CD4-positive, alpha-beta memory T cell (primary cell): ENCODE data around the gene PPP2R2B. TPM values are rescaled to one million over a fixed set of nuclear protein-coding genes. Genes with fewer than 3 reads are reported as not detected.
"Not testable (repeated sequence)": the region's sequence is repeated elsewhere in the genome, so short reads cannot be mapped to it uniquely, and the experiment has no call there.

Source experiments
- CTCF ChIA-PET: fragments of 350-600 bp; sonication (Branson Sonifier 250); formaldehyde crosslinking; loops from one replicate; lab custom pipeline; 2021; ENCODE audit warnings: inconsistent platforms; ENCODE audit not compliant: partially characterized antibody; lab: Charles Lee
- POLR2A ChIA-PET: fragments of 350-600 bp; sonication (Branson Sonifier 250); formaldehyde crosslinking; loops from one replicate; lab custom pipeline; 2021; ENCODE audit not compliant: partially characterized antibody; lab: Charles Lee
- DNase-seq, 5 donors: peaks; one replicate each; pipeline versions ENCODE4 v3.0.0 to v3.0.0-alpha.2; 2020 to 2022; ENCODE audit warnings: mixed read lengths in 1 of 5
- H3K27ac ChIP-seq: one replicate; pipeline ENCODE4 v1.7.0; 2013; ENCODE audit warnings: low read depth, low read length
- H3K27me3 ChIP-seq: 2 replicates; pipeline ENCODE4 v1.7.0; 2013; ENCODE audit warnings: mild to moderate bottlenecking, low read length, moderate library complexity; ENCODE audit not compliant: insufficient read depth
- H3K36me3 ChIP-seq: 2 replicates; pipeline ENCODE4 v1.7.0; 2013; ENCODE audit warnings: mild to moderate bottlenecking, low read length, moderate library complexity; ENCODE audit not compliant: insufficient read depth
- H3K4me1 ChIP-seq: 2 replicates; pipeline ENCODE4 v1.7.0; 2013; ENCODE audit warnings: mild to moderate bottlenecking, low read length, moderate library complexity; ENCODE audit not compliant: insufficient read depth
- H3K4me3 ChIP-seq, 2 donors: one replicate each; pipeline ENCODE4 v1.7.0; 2013; ENCODE audit warnings: low read length in 2 of 2, mild to moderate bottlenecking in 1 of 2
- H3K9me3 ChIP-seq, 2 donors: one replicate each; pipeline ENCODE4 v1.7.0; 2013; ENCODE audit warnings: low read length in 2 of 2, control low read depth in 1 of 2; ENCODE audit not compliant: control insufficient read depth in 1 of 2
- H3K27ac Mint-ChIP-seq, 7 donors: one replicate each; pipeline ENCODE4 v1.8.0; 2020 to 2021; ENCODE audit warnings: mixed read lengths in 7 of 7, mild to moderate bottlenecking in 6 of 7, inconsistent platforms in 3 of 7, moderate library complexity in 3 of 7
- H3K27me3 Mint-ChIP-seq, 2 donors: one replicate each; pipeline ENCODE4 v1.8.0; 2020 to 2021; ENCODE audit warnings: mixed read lengths in 2 of 2
- H3K36me3 Mint-ChIP-seq, 2 donors: one replicate each; pipeline ENCODE4 v1.8.0; 2020 to 2021; ENCODE audit warnings: mixed read lengths in 2 of 2, inconsistent platforms in 1 of 2, mild to moderate bottlenecking in 1 of 2
- H3K4me1 Mint-ChIP-seq, 4 donors: one replicate each; pipeline ENCODE4 v1.8.0; 2020 to 2021; ENCODE audit warnings: mixed read lengths in 4 of 4, mild to moderate bottlenecking in 1 of 4
- H3K4me3 Mint-ChIP-seq, 8 donors: one replicate each; pipeline ENCODE4 v1.8.0; 2020 to 2021; ENCODE audit warnings: mixed read lengths in 8 of 8, mild to moderate bottlenecking in 7 of 8, moderate library complexity in 6 of 8, inconsistent platforms in 3 of 8
- H3K9me3 Mint-ChIP-seq, 8 donors: one replicate each; pipeline ENCODE4 v1.8.0; 2020 to 2021; ENCODE audit warnings: mixed read lengths in 8 of 8, mild to moderate bottlenecking in 5 of 8, inconsistent platforms in 3 of 8, moderate library complexity in 1 of 8
- intact Hi-C: fragments of 100-400 bp; cut with micrococcal nuclease; formaldehyde crosslinking; loops from one replicate; pipeline ENCODE4 v1.15.1; 2023
- polyA plus RNA-seq, 2 donors: library from polyadenylated mRNA; unstranded; fragments of 300-500 nt; fragmentation: Illumina TruSeq; gene quantifications; one replicate each; pipeline ENCODE4 v1.2.3, GENCODE V29; 2021
- total RNA-seq, 2 experiments: library from RNA; stranded (reverse); gene quantifications; one replicate each; pipeline ENCODE4 v1.2.3, GENCODE V29; 2021

The PPP2R2B gene
- total and polyA plus RNA-seq, 4 experiments from 2014 or later, result 3.1 to 13.0 (median 6.7) TPM

GRCh38 chr5:146728746-146729145 is 149.8 kb downstream of the PPP2R2B start:
- H3K4me3 ChIP-seq, H3K4me3 Mint-ChIP-seq, H3K27ac ChIP-seq, intact Hi-C loops, H3K9me3 ChIP-seq, CTCF ChIA-PET, H3K4me1 Mint-ChIP-seq, H3K27me3 Mint-ChIP-seq, H3K4me1 ChIP-seq, DNase-seq, H3K27me3 ChIP-seq, H3K27ac Mint-ChIP-seq, POLR2A ChIA-PET, H3K36me3 ChIP-seq: not testable (repeated sequence)
- Mint-ChIP-seq H3K36me3 (peaks cover 2 to 17% of the 10 kb centered on the region in 2 donors), H3K9me3 (peaks cover 3 to 27% (median 15%) of the 10 kb centered on the region in 8 donors)

- no peak overlapping the region for H3K27ac Mint-ChIP-seq
- intact Hi-C loops, result no loop called here
- no peak overlapping the region for H3K4me3 ChIP-seq
Observed at GRCh38 chr5:146726891-146727290, 151.7 kb downstream of the PPP2R2B start.

GRCh38 chr5:146726020-146726419 is 152.5 kb downstream of the PPP2R2B start:
- Mint-ChIP-seq H3K27ac (no peak overlapping the region), H3K4me3 (no peak overlapping the region), H3K4me1 (peaks cover 0 to 4% (median 1%) of the 10 kb centered on the region in 4 donors), H3K36me3 (peaks cover 2 to 17% of the 10 kb centered on the region in 2 donors), H3K27me3 (no peaks in the 10 kb centered on the region), H3K9me3 (peaks cover 3 to 27% (median 12%) of the 10 kb centered on the region in 8 donors)
- no peaks in the 10 kb centered on the region for H3K9me3 ChIP-seq
- no peaks in the 10 kb centered on the region for H3K36me3 ChIP-seq
- H3K4me1 ChIP-seq, result no peaks in the 10 kb centered on the region
- intact Hi-C loops, result no loop called here
- H3K27ac ChIP-seq, result no peak overlapping the region
- ChIA-PET POLR2A (no interaction called here), CTCF (no interaction called here)
- H3K27me3 ChIP-seq, result no peaks in the 10 kb centered on the region
- no peak for DNase-seq
- no peak overlapping the region for H3K4me3 ChIP-seq

More at GRCh38 chr5:146726891-146727290, 151.7 kb downstream of the PPP2R2B start:
- DNase-seq, result no peak
- H3K9me3 ChIP-seq, result no peaks in the 10 kb centered on the region
- Mint-ChIP-seq H3K4me3 (no peak overlapping the region), H3K4me1 (peaks cover 0 to 4% (median 1%) of the 10 kb centered on the region in 4 donors), H3K9me3 (peaks cover 3 to 27% (median 14%) of the 10 kb centered on the region in 8 donors), H3K27me3 (no peaks in the 10 kb centered on the region), H3K36me3 (peaks cover 2 to 17% of the 10 kb centered on the region in 2 donors)
- H3K27me3 ChIP-seq, result no peaks in the 10 kb centered on the region
- no peaks in the 10 kb centered on the region for H3K4me1 ChIP-seq
- CTCF ChIA-PET, result no interaction called here
- no peaks in the 10 kb centered on the region for H3K36me3 ChIP-seq
- POLR2A ChIA-PET, result no interaction called here
- no peak overlapping the region for H3K27ac ChIP-seq

GRCh38 chr5:146725025-146725424 is 153.5 kb downstream of the PPP2R2B start:
- POLR2A ChIA-PET, result no interaction called here

GRCh38 chr5:146722361-146722779 is 156.2 kb downstream of the PPP2R2B start:
- H3K36me3 ChIP-seq, result no peaks in the 10 kb centered on the region
- H3K27me3 ChIP-seq, result no peaks in the 10 kb centered on the region
- no peak overlapping the region for H3K4me3 ChIP-seq
- Mint-ChIP-seq H3K36me3 (no peaks in the 10 kb centered on the region), H3K4me3 (no peak overlapping the region), H3K9me3 (peaks cover 0 to 3% (median 0%) of the 10 kb centered on the region in 8 donors), H3K4me1 (peaks cover 0 to 4% (median 1%) of the 10 kb centered on the region in 4 donors), H3K27me3 (peaks cover 0 to 2% of the 10 kb centered on the region in 2 donors), H3K27ac (no peak overlapping the region)
- no peaks in the 10 kb centered on the region for H3K9me3 ChIP-seq
- H3K27ac ChIP-seq, result no peak overlapping the region
- intact Hi-C loops, result no loop called here
- POLR2A ChIA-PET, result no interaction called here
- CTCF ChIA-PET, result interaction anchor here (0.8 kb wide), 1 partner anchor 189 kb away, joined by 3 read pairs; no protein-coding TSS in a partner anchor
- no peak for DNase-seq
- H3K4me1 ChIP-seq, result no peaks in the 10 kb centered on the region

More at GRCh38 chr5:146725025-146725424, 153.5 kb downstream of the PPP2R2B start:
- Histone ChIP-seq H3K27ac (no peak overlapping the region), H3K4me3 (no peak overlapping the region), H3K27me3 (no peaks in the 10 kb centered on the region), H3K4me1 (no peaks in the 10 kb centered on the region), H3K9me3 (no peaks in the 10 kb centered on the region), H3K36me3 (no peaks in the 10 kb centered on the region)
- H3K27me3 Mint-ChIP-seq, result no peaks in the 10 kb centered on the region
- peaks cover 0 to 19% (median 10%) of the 10 kb centered on the region in 8 donors for H3K9me3 Mint-ChIP-seq
- H3K27ac Mint-ChIP-seq, result no peak overlapping the region
- H3K4me3 Mint-ChIP-seq, result no peak overlapping the region
- no peak for DNase-seq
- intact Hi-C loops, result no loop called here
- H3K36me3 Mint-ChIP-seq, result peaks cover 2 to 10% of the 10 kb centered on the region in 2 donors
- CTCF ChIA-PET, result no interaction called here
- peaks cover 0 to 4% (median 1%) of the 10 kb centered on the region in 4 donors for H3K4me1 Mint-ChIP-seq

- H3K27ac Mint-ChIP-seq, result no peak overlapping the region
- H3K36me3 ChIP-seq, result no peaks in the 10 kb centered on the region
- no peak overlapping the region for H3K4me3 Mint-ChIP-seq
- H3K27ac ChIP-seq, result no peak overlapping the region
- H3K27me3 ChIP-seq, result no peaks in the 10 kb centered on the region
- H3K27me3 Mint-ChIP-seq, result peaks cover 0 to 2% of the 10 kb centered on the region in 2 donors
- DNase-seq, result no peak
- H3K4me1 Mint-ChIP-seq, result peaks cover 0 to 4% (median 1%) of the 10 kb centered on the region in 4 donors
- H3K9me3 Mint-ChIP-seq, result peaks cover 0 to 2% (median 0%) of the 10 kb centered on the region in 8 donors
- intact Hi-C loops, result no loop called here
- ChIA-PET POLR2A (no interaction called here), CTCF (interaction anchor here (0.8 kb wide), 1 partner anchor 188 kb away, joined by 3 read pairs; no protein-coding TSS in a partner anchor)
- no peaks in the 10 kb centered on the region for H3K9me3 ChIP-seq
- no peak overlapping the region for H3K4me3 ChIP-seq
- H3K4me1 ChIP-seq, result no peaks in the 10 kb centered on the region
- no peaks in the 10 kb centered on the region for H3K36me3 Mint-ChIP-seq
Observed at GRCh38 chr5:146721073-146721815, 157.3 kb downstream of the PPP2R2B start.

GRCh38 chr5:146720107-146720506 is 158.4 kb downstream of the PPP2R2B start:
- DNase-seq, result no peak
- Histone ChIP-seq H3K4me1 (no peaks in the 10 kb centered on the region), H3K4me3 (no peak overlapping the region), H3K27me3 (no peaks in the 10 kb centered on the region), H3K9me3 (no peaks in the 10 kb centered on the region), H3K36me3 (no peaks in the 10 kb centered on the region), H3K27ac (no peak overlapping the region)
- no peak overlapping the region for H3K4me3 Mint-ChIP-seq
- intact Hi-C loops, result no loop called here
- peaks cover 0 to 2% (median 0%) of the 10 kb centered on the region in 8 donors for H3K9me3 Mint-ChIP-seq
- ChIA-PET CTCF (interaction anchor here (1.7 kb wide), 1 partner anchor 178 kb away, joined by 3 read pairs; no protein-coding TSS in a partner anchor), POLR2A (no interaction called here)
- peaks cover 0 to 4% (median 1%) of the 10 kb centered on the region in 4 donors for H3K4me1 Mint-ChIP-seq
- peak overlapping the region in 1 of 7 donors; percentile 29 for H3K27ac Mint-ChIP-seq
- no peaks in the 10 kb centered on the region for H3K36me3 Mint-ChIP-seq
- peaks cover 0 to 2% of the 10 kb centered on the region in 2 donors for H3K27me3 Mint-ChIP-seq
